Lung (tissue), 12 donors: ENCODE results near the gene SDK1. TPM values are rescaled to one million over a fixed set of nuclear protein-coding genes. Genes with fewer than 3 reads are reported as not detected.

Source experiments
- ATAC-seq: fragments of 200-7000 bp; cut with Tn5 transposase; one replicate; pipeline ENCODE4 v1.9.1; 2020; ENCODE audit warnings: moderate number of reproducible peaks; ENCODE audit not compliant: insufficient read depth, low FRiP score
- DNase-seq, 3 donors: peaks; one replicate each; pipeline ENCODE4 v3.0.0-alpha.2; 2013 to 2017
- H3K27ac ChIP-seq, 2 donors: one replicate each; pipeline ENCODE4 v1.5.1; 2013; ENCODE audit warnings: mild to moderate bottlenecking in 2 of 2, moderate library complexity in 2 of 2, control low read depth in 1 of 2, inconsistent platforms in 1 of 2, low read depth in 1 of 2, low read length in 1 of 2
- H3K27me3 ChIP-seq, 3 donors: one replicate each; pipeline ENCODE4 v1.5.1; 2013; ENCODE audit warnings: low read length in 2 of 3; ENCODE audit not compliant: control insufficient read depth in 3 of 3, insufficient read depth in 3 of 3
- H3K36me3 ChIP-seq, 4 donors: one replicate each; pipeline ENCODE4 v1.5.1; 2013; ENCODE audit warnings: low read length in 4 of 4, mild to moderate bottlenecking in 1 of 4, moderate library complexity in 1 of 4; ENCODE audit not compliant: control insufficient read depth in 4 of 4, insufficient read depth in 4 of 4
- H3K4me1 ChIP-seq, 5 donors: one replicate each; pipeline ENCODE4 v1.5.1; 2013; ENCODE audit warnings: low read length in 5 of 5, mild to moderate bottlenecking in 2 of 5, moderate library complexity in 1 of 5; ENCODE audit not compliant: control insufficient read depth in 5 of 5, insufficient read depth in 5 of 5
- H3K4me3 ChIP-seq: one replicate; pipeline ENCODE4 v1.5.1; 2013; ENCODE audit warnings: mild to moderate bottlenecking, control low read depth, moderate library complexity
- H3K9ac ChIP-seq, 2 donors: one replicate each; pipeline ENCODE4 v1.5.1; 2013; ENCODE audit warnings: low read length in 2 of 2, control low read depth in 1 of 2; ENCODE audit not compliant: insufficient read depth in 1 of 2
- H3K9me3 ChIP-seq, 4 donors: one replicate each; pipeline ENCODE4 v1.5.1; 2013; ENCODE audit warnings: low read length in 3 of 4, mild to moderate bottlenecking in 1 of 4, moderate library complexity in 1 of 4; ENCODE audit not compliant: control insufficient read depth in 4 of 4, insufficient read depth in 3 of 4
- CTCF ChIP-seq: IDR thresholded peaks from 2 replicates; pipeline ENCODE4 v1.5.1; 2012; ENCODE audit warnings: mild to moderate bottlenecking; ENCODE audit errors: control extremely low read depth, extremely low read depth
- WGBS, 2 donors: extraction: QIAGEN DNeasy Blood & Tissue Kit; methylation state at CpG; one replicate each; pipeline ENCODE4 v1.1.7; 2013; 5-methylcytosine and 5-hydroxymethylcytosine counted together
- polyA plus RNA-seq, 2 donors: library from polyadenylated mRNA; stranded (reverse); fragments of 200-250 nt; gene quantifications; one replicate each; pipeline ENCODE4 v1.2.1, GENCODE V29; 2013
- total RNA-seq, 2 donors: library from RNA; depleted of rRNA in 1 of 2; stranded (reverse); fragments of >200 nt in 1 of 2; gene quantifications; one replicate each; pipeline ENCODE4 v1.2.1, GENCODE V29; 2014 to 2021
- donor health status: control.
- donor health status: control.
- donor health status: Bipolar disorder and iron deficiency.
- donor health status: healthy.
- donor health status: DM: yes; HTN: yes; CAD: no.

The SDK1 gene
- total and polyA plus RNA-seq, 4 donors: 3.7 to 30.1 (median 12.7) TPM

DNA sequence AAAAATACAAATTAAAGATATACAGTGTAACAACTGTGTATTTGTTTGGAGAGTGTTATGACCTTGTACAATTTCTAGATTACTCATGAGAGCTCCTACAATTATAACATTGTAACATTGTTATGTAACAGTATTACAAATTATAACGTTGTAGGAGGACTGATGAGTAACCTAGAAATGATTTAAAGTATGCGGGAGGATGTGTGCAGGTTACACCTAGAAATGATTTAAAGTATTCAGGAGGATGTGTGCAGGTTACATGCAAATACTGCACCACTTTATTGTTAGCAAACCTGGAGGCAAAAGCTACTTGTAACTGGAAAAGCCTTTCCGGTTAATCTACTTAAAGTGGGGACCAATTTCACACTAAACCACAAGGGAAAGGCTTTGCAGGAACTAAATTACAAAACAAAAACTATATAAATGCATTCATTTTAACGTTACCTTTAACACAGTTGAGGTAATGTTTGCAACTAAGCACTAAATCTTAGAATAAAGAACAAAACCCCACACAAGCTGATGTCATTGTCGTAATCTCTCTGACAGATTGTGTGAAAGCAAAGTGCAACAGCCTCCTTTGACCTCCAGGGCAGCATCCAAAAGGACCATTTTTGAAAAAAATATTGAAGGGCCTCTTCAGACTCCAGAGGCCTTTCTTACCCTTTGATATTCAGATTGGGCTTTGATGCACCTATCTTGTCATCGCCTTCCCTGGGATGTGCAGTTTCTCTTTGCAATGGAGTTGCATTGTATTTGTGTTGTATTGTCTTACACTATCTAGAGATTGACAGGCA lies 858.9 kb downstream of the SDK1 start:
- Histone ChIP-seq H3K27me3 (no peaks in the 10 kb centered on the region), H3K9me3 (peaks cover 0 to 6% (median 0%) of the 10 kb centered on the region in 4 donors), H3K36me3 (peaks cover 0 to 15% (median 7%) of the 10 kb centered on the region in 4 donors), H3K4me1 (peaks cover 0 to 28% (median 6%) of the 10 kb centered on the region in 5 donors), H3K9ac (no peak overlapping the region), H3K4me3 (no peak overlapping the region), H3K27ac (no peak overlapping the region)
- WGBS, 2 donors: 73 to 80% methylated on average over 6 of the region's 6 CpGs
- TF ChIP-seq CTCF: no peak
- DNase-seq (no peak), ATAC-seq (no peak)

DNA sequence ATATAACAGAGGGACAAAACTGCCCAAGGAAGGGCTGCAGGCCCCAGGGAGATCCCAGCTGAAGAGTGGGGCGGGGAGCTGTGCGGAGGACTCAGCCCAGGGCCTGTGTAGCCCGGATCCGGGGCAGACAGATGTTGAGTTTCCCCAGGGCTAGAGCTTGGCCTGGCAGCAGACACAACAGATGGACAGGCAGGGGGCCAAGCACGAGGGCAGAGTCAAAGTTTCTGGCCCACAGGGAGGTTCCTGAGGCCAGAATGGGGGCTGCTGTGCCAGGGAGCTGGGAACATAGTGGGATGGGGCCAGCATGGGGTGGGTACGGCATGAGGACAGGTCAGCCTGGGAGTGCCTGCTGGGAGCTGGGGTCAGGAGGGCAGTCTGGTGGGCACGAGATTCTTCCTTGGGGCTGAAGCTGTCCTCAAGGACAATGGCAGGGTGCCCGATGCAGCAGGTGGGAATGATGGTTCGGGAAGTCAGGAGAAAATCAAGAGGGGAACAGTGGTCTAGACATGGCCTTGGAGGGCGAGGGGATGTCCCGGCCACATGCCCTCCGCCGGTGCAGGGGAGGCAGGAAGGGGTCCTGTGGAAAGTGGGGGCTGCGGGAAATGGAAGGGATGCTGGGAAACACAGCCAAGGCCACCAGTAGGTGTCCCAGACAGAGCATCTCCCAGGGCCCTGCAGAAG lies 862.0 kb downstream of the SDK1 start:
- Histone ChIP-seq H3K36me3 (peaks cover 0 to 15% (median 7%) of the 10 kb centered on the region in 4 donors), H3K4me1 (peaks cover 0 to 11% (median 0%) of the 10 kb centered on the region in 5 donors), H3K4me3 (no peak overlapping the region), H3K27me3 (no peaks in the 10 kb centered on the region), H3K9ac (no peak overlapping the region), H3K9me3 (peaks cover 0 to 3% (median 0%) of the 10 kb centered on the region in 4 donors), H3K27ac (no peak overlapping the region)
- ATAC-seq (no peak), DNase-seq (no peak)
- TF ChIP-seq CTCF: no peak
- WGBS, 2 donors: 83 to 91% methylated on average over 14 of the region's 14 CpGs

- no peak for DNase-seq
- H3K36me3 ChIP-seq: peaks cover 0 to 17% (median 4%) of the 10 kb centered on the region in 4 donors
- no peak for TF ChIP-seq CTCF
- no peak overlapping the region for H3K4me3 ChIP-seq
- H3K4me1 ChIP-seq: peaks cover 0 to 11% (median 0%) of the 10 kb centered on the region in 5 donors
- H3K27ac ChIP-seq: no peak overlapping the region
- H3K9ac ChIP-seq: no peak overlapping the region
- 89 to 96% methylated on average over 13 of the region's 13 CpGs for WGBS, 2 donors
- no peaks in the 10 kb centered on the region for H3K27me3 ChIP-seq
- H3K9me3 ChIP-seq: peaks cover 0 to 3% (median 0%) of the 10 kb centered on the region in 4 donors
- ATAC-seq: no peak
These were observed 862.6 kb downstream of the SDK1 start for GRCh38 chr7:4163565-4164203.
